H9 (cell line): ENCODE results near the gene AFF1. TPM values are rescaled to one million over a fixed set of nuclear protein-coding genes. Genes with fewer than 3 reads are reported as not detected.

ENCODE experiments used
- DNase-seq: peaks from one replicate; pipeline ENCODE4 v3.0.0-alpha.2; 2017
- H2AFZ ChIP-seq: one replicate; pipeline ENCODE4 v1.6.1; 2013; ENCODE audit warnings: mild to moderate bottlenecking, low read length, control low read depth, moderate library complexity
- H2AK5ac ChIP-seq: 2 replicates; pipeline ENCODE4 v1.6.1; 2013; ENCODE audit warnings: low read length, control low read depth, mixed read lengths; ENCODE audit not compliant: insufficient read length
- H2BK120ac ChIP-seq: one replicate; pipeline ENCODE4 v1.6.1; 2013; ENCODE audit warnings: low read depth, mild to moderate bottlenecking, low read length, control low read depth, inconsistent platforms; ENCODE audit not compliant: poor library complexity, severe bottlenecking
- H2BK12ac ChIP-seq: 2 replicates; pipeline ENCODE4 v1.6.1; 2013; ENCODE audit warnings: low read length, control low read depth, mixed read lengths, low read depth; ENCODE audit not compliant: insufficient read length
- H2BK15ac ChIP-seq: 2 replicates; pipeline ENCODE4 v1.6.1; 2013; ENCODE audit warnings: low read depth, low read length, control low read depth
- H2BK20ac ChIP-seq: one replicate; pipeline ENCODE4 v1.6.1; 2013; ENCODE audit warnings: low read depth, mild to moderate bottlenecking, low read length, control low read depth, inconsistent platforms; ENCODE audit not compliant: poor library complexity, severe bottlenecking
- H2BK5ac ChIP-seq: 2 replicates; pipeline ENCODE4 v1.6.1; 2013; ENCODE audit warnings: low read length, control low read depth, mixed read lengths; ENCODE audit not compliant: insufficient read length
- H3K14ac ChIP-seq: 2 replicates; pipeline ENCODE4 v1.6.1; 2013; ENCODE audit warnings: low read length, control low read depth; ENCODE audit not compliant: insufficient read depth
- H3K18ac ChIP-seq: 2 replicates; pipeline ENCODE4 v1.6.1; 2013; ENCODE audit warnings: low read depth, mild to moderate bottlenecking, mixed read lengths, low read length, control low read depth; ENCODE audit not compliant: insufficient read length
- H3K23ac ChIP-seq: 2 replicates; pipeline ENCODE4 v1.6.1; 2013; ENCODE audit warnings: low read length, control low read depth, mixed read lengths, low read depth; ENCODE audit not compliant: insufficient read length
- H3K23me2 ChIP-seq: 2 replicates; pipeline ENCODE4 v1.6.1; 2013; ENCODE audit warnings: low read depth, mild to moderate bottlenecking, mixed read lengths, low read length, control low read depth; ENCODE audit not compliant: insufficient read length, poor library complexity, severe bottlenecking
- H3K27ac ChIP-seq: 2 replicates; pipeline ENCODE4 v1.5.1; 2013; ENCODE audit warnings: low read length, control low read depth, mixed read lengths, low read depth; ENCODE audit not compliant: insufficient read length
- H3K27me3 ChIP-seq: 2 replicates; pipeline ENCODE4 v1.6.1; 2013; ENCODE audit warnings: low read length, control low read depth, inconsistent platforms; ENCODE audit not compliant: insufficient read depth
- H3K4ac ChIP-seq: 2 replicates; pipeline ENCODE4 v1.6.1; 2013; ENCODE audit warnings: low read depth, mild to moderate bottlenecking, control low read depth, inconsistent platforms, low read length, moderate library complexity
- H3K4me1 ChIP-seq: 2 replicates; pipeline ENCODE4 v1.6.1; 2013; ENCODE audit warnings: low read length, control low read depth, inconsistent platforms; ENCODE audit not compliant: insufficient read depth
- H3K4me2 ChIP-seq: 2 replicates; pipeline ENCODE4 v1.6.1; 2013; ENCODE audit warnings: low read length, control low read depth, mixed read lengths; ENCODE audit not compliant: insufficient read length, insufficient read depth
- H3K56ac ChIP-seq: 2 replicates; pipeline ENCODE4 v1.6.1; 2013; ENCODE audit warnings: low read depth, mild to moderate bottlenecking, mixed read lengths, low read length, control low read depth; ENCODE audit not compliant: insufficient read length
- H3K79me1 ChIP-seq: 2 replicates; pipeline ENCODE4 v1.6.1; 2013; ENCODE audit warnings: low read depth, mild to moderate bottlenecking, moderate library complexity, low read length, control low read depth, inconsistent platforms; ENCODE audit not compliant: insufficient read depth, poor library complexity, severe bottlenecking
- H3K79me2 ChIP-seq: 2 replicates; pipeline ENCODE4 v1.6.1; 2013; ENCODE audit warnings: low read length, control low read depth, inconsistent platforms; ENCODE audit not compliant: insufficient read depth
- H3K9ac ChIP-seq: 2 replicates; pipeline ENCODE4 v1.6.1; 2013; ENCODE audit warnings: low read length, control low read depth, mixed read lengths; ENCODE audit not compliant: insufficient read length; ENCODE audit errors: extremely low read depth
- H3K9me3 ChIP-seq: one replicate; pipeline ENCODE4 v1.6.1; 2013; ENCODE audit warnings: low read depth, low read length, inconsistent platforms; ENCODE audit not compliant: control insufficient read depth
- H3T11ph ChIP-seq: one replicate; pipeline ENCODE4 v1.6.1; 2013; ENCODE audit warnings: mild to moderate bottlenecking, low read length, control low read depth, inconsistent platforms
- H4K20me1 ChIP-seq: one replicate; pipeline ENCODE4 v1.6.1; 2013; ENCODE audit not compliant: control insufficient read depth, insufficient read length, insufficient read depth
- H4K5ac ChIP-seq: 2 replicates; pipeline ENCODE4 v1.6.1; 2013; ENCODE audit warnings: low read depth, mild to moderate bottlenecking, mixed read lengths, low read length, control low read depth; ENCODE audit not compliant: insufficient read length
- H4K8ac ChIP-seq: replicated peaks from 2 replicates; pipeline ENCODE4 v1.6.1; 2013; ENCODE audit warnings: low read length, control low read depth, mixed read lengths, low read depth; ENCODE audit not compliant: insufficient read length
- H4K91ac ChIP-seq: 2 replicates; pipeline ENCODE4 v1.6.1; 2013; ENCODE audit warnings: low read depth, mild to moderate bottlenecking, moderate library complexity, mixed read lengths, low read length, control low read depth; ENCODE audit not compliant: insufficient read length
- H3K27ac Mint-ChIP-seq, 3 experiments: 2 replicates in 2 of 3; 3 replicates in 1 of 3; pipeline ENCODE4 v1.8.0; 2020 to 2021; ENCODE audit warnings: mixed read lengths in 3 of 3, mild to moderate bottlenecking in 1 of 3, moderate library complexity in 1 of 3
- H3K27me3 Mint-ChIP-seq: 2 replicates; pipeline ENCODE4 v1.8.0; 2021; ENCODE audit warnings: low read depth, mild to moderate bottlenecking, moderate library complexity, mixed read lengths
- H3K36me3 Mint-ChIP-seq, 3 experiments: 2 replicates in 2 of 3; 3 replicates in 1 of 3; pipeline ENCODE4 v1.8.0; 2020 to 2021; ENCODE audit warnings: low read depth in 3 of 3, mixed read lengths in 3 of 3; ENCODE audit not compliant: insufficient read depth in 1 of 3
- H3K4me1 Mint-ChIP-seq, 2 experiments: 2 replicates each; pipeline ENCODE4 v1.8.0; 2020; ENCODE audit warnings: mixed read lengths in 2 of 2
- H3K4me3 Mint-ChIP-seq, 2 experiments: 2 replicates in 1 of 2; 3 replicates in 1 of 2; pipeline ENCODE4 v1.8.0; 2020 to 2021; ENCODE audit warnings: mild to moderate bottlenecking in 2 of 2, mixed read lengths in 2 of 2, moderate library complexity in 1 of 2
- H3K9me3 Mint-ChIP-seq, 2 experiments: 2 replicates in 1 of 2; 3 replicates in 1 of 2; pipeline ENCODE4 v1.8.0; 2020; ENCODE audit warnings: mild to moderate bottlenecking in 2 of 2, mixed read lengths in 2 of 2, moderate library complexity in 1 of 2
- WGBS: extraction: QIAGEN DNeasy Blood & Tissue Kit; methylation state at CpG from one replicate; pipeline ENCODE4 v1.1.7; 2013; ENCODE audit warnings: missing lambda C conversion rate, low lambda C conversion rate, mixed read lengths; ENCODE audit not compliant: insufficient read length; ENCODE audit errors: extremely low coverage; 5-methylcytosine and 5-hydroxymethylcytosine counted together
- total RNA-seq: library from RNA; stranded (reverse); gene quantifications from 2 replicates; pipeline ENCODE4 v1.2.1, GENCODE V29; 2021
- TF ChIP-seq, protein P1 (sequence below): fragments of 200-600 bp; sonication (generic); conservative IDR thresholded peaks from 3 replicates; pipeline ENCODE4 v1.8.0; 2021; ENCODE audit warnings: antibody characterized with exemption, mild to moderate bottlenecking

AFF1 gene
- total RNA-seq, 1 experiment from 2014 or later = 74.5 TPM

DNA sequence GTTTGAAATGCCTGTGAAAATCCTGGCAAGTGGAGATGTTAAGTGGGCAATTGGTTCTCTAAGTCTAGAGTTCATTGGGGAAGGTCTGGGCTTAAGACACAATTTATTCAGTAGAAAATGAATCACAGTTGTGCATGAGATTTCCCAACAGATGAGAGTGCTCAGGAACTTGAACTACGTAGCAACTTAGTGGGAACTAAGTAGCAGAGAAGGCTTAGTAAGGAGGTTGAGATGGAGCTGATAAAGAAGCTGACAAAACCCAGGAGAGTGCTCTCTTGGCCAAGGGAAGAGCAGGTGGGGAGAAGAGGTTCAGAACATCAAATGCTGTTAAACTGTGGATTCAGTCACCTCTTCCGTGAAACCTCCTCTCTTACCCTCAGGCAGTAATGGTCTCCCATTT is 33.0 kb downstream of the AFF1 start:
- Histone ChIP-seq H4K91ac (no peak overlapping the region), H3K79me1 (peaks cover 5% of the 10 kb centered on the region), H3K56ac (no peak overlapping the region), H2AK5ac (no peak overlapping the region), H2BK5ac (no peak overlapping the region), H2BK12ac (no peak overlapping the region), H3K9me3 (no peaks in the 10 kb centered on the region), H3K9ac (no peak overlapping the region), H2BK120ac (no peak overlapping the region), H3K14ac (no peak overlapping the region), H3K27me3 (no peaks in the 10 kb centered on the region), H2BK15ac (no peak overlapping the region), H4K8ac (no peak overlapping the region), H4K5ac (no peak overlapping the region), H3K18ac (no peak overlapping the region), H3K4me2 (no peak overlapping the region), H3K23me2 (no peaks in the 10 kb centered on the region), H2AFZ (no peak overlapping the region), H3K79me2 (peaks cover 16% of the 10 kb centered on the region; the same call in 1 of the 2 replicates), H2BK20ac (no peak overlapping the region), H4K20me1 (no peaks in the 10 kb centered on the region), H3T11ph (no peak overlapping the region), H3K27ac (no peak overlapping the region), H3K4ac (no peak overlapping the region), H3K4me1 (peaks cover 22% of the 10 kb centered on the region; the same call in 1 of the 2 replicates), H3K23ac (no peak overlapping the region)
- Mint-ChIP-seq H3K27me3 (no peaks in the 10 kb centered on the region), H3K27ac (no peak overlapping the region), H3K4me1 (peaks cover 14 to 27% of the 10 kb centered on the region in 2 experiments), H3K4me3 (no peak overlapping the region), H3K36me3 (no peaks in the 10 kb centered on the region; a peak in 2 of 7 replicates), H3K9me3 (no peaks in the 10 kb centered on the region)
- TF ChIP-seq, protein P1, sequence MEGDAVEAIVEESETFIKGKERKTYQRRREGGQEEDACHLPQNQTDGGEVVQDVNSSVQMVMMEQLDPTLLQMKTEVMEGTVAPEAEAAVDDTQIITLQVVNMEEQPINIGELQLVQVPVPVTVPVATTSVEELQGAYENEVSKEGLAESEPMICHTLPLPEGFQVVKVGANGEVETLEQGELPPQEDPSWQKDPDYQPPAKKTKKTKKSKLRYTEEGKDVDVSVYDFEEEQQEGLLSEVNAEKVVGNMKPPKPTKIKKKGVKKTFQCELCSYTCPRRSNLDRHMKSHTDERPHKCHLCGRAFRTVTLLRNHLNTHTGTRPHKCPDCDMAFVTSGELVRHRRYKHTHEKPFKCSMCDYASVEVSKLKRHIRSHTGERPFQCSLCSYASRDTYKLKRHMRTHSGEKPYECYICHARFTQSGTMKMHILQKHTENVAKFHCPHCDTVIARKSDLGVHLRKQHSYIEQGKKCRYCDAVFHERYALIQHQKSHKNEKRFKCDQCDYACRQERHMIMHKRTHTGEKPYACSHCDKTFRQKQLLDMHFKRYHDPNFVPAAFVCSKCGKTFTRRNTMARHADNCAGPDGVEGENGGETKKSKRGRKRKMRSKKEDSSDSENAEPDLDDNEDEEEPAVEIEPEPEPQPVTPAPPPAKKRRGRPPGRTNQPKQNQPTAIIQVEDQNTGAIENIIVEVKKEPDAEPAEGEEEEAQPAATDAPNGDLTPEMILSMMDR = no peak
- WGBS = no CpG with 5 or more reads among the region's 2 CpGs
- no peak for DNase-seq
